Fibroblast of skin of abdomen (primary cell): ENCODE data around the gene PLEKHJ1.

ENCODE experiments used
- DNase-seq: peaks from one replicate; pipeline ENCODE4 v3.0.0-alpha.2; 2013

Gene PLEKHJ1

DNA sequence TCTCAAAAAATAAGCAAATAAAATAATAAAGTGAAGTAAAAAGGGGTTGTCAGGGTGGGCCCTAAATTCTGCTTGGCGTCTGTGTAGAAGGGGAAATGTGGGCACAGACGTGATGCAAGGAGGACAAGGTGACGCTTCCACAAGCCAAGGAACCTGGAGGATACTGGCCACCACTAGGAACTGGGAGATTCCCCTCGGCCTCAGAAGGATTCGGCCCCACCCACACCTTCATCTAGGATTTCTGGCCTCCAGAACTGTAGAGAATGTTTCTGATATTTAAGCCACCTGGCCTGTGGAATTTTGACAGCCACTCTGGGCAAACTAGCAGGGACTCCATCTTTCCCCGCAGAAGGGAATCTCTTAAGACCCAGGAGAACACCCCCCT, 1.1 kb downstream of the PLEKHJ1 start:
- no peak for DNase-seq

DNA sequence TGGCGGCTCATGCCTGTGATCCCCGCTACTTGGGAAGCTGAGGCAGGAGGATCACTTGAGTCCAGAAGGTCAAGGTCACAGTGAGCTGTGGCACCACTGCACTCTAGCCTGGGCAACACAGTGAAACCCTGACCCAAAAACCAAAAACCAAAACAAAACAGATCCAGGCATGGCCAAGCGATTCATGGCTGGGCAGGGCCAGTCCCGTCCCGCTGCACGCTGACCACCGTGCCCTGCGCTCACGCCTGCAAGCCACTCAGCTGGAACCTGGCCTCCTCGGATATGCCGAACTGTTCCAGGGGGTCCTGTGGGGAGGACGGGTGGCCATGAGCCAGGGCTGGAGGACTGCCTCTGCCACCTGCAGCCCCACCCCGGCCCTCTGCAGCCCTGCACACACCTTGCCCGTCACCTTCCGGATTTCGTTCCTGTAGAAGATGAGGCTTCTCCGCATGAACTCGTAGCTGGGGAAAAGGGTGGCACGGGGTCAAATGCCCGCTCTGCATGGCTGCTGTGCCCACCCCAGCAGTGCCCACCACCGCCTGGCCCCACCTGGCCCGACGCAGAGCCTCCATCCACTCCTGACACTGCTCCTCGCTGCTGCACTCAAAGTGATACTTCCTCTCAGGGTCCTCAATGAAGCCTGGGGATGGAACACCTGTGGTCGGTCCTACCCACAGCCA, 2.4 kb downstream of the PLEKHJ1 start:
- no peak for DNase-seq

DNA sequence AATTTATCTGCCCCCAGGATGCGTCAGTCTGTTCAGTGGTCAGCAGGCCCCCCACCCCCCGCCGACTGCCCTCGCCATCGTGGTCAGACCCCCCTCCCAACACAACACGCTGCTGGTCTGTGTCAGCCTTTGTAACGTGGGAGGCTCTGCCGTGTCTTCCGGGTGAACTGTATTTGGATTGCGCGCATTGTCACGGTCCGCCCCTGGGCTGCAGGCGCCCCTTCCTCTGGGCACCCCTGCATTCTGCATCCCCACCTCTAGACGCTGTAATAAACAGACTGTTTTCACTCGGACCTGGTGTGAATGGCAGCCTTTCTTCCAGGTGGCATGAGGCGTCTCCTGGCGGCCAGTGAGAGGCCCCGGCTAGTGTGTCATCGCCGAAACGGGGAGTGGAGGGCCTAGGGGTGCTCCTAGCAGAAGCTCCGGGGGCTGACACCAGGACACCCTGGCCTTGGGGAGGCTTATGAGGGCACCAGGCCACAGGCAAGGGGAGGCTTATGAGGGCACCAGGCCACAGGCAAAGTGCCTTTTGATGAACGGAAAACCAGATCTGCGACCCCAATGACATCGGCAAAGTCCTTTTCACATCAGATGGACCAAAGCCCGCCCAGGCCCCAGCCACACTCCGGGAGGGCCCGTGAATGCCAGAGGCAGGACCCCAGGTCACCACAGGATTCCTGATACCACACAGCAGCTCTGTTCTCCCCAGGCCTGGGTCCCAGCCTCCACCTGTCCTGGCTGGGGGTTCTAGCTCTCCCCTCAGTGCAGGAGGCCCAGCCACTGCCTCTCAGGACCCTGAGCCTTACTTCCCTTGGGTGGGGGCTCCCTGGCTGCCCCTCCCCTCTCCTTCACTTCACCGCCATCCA, 3.6 kb downstream of the PLEKHJ1 start:
- no peak for DNase-seq

DNA sequence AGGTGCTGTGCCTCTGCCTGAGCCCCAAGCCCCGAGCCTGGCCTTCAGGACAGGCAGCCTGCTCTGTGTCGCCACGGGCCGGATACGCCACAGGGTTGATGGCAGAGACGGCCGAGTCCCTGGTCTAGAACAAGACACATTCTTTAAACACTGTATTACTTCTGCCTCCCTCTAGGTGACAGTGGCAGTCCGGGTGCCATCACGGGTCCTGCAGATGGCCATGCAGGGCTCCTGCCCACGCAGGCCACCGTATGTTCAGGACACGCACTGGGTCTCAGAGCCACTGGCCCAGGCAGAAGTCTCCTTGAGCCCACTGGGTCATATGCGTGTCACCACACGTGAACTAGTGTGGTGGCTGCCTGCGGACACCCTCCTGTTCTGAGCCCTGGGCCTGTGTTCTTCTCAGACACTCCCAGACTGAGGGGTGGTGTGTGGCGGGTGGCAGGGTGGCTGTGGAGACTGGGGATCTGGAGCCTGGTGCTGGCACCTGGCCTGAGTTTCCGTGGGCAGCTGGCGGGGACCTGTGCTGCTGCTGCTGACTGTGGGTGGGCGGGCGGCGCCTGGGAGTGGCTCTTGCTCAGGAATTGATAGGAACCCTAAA, 4.4 kb downstream of the PLEKHJ1 start:
- no peak for DNase-seq

DNA sequence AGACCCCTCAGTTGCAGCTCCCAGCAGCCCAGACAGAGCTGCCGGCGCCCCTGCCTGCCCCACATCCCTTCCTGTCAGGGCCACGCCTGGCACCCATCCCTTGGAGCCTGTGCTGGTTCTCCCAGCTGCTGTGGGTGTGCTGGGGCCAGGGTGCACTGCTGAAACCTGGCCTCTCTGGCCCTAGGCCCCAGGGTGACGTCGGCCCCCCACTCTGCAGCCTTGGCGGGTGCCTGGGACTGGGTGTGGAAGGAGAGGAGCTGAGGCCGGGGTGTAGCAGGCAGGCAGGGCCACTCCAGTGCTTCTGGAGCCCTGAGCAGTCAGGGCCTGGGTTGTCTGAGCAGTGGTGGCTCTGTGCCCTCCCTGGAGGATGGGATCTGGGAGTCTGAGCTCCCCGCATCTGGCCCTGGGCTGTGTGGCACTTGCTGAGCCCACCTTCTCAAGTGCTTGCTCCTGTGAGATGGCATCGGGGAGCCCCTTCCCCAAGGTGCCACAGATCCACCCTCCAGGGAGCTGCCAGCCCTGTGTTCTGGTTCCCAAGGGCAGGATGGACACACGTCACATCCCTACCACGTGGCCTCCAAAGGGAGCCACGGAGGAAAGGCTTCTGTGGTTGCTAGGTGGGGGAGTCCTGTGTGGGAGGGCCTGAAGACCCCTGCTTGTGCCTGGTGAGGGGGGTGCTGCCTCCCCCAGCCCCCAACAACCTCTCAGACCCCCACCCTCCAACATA, 5.2 kb downstream of the PLEKHJ1 start:
- DNase-seq = no peak

DNA sequence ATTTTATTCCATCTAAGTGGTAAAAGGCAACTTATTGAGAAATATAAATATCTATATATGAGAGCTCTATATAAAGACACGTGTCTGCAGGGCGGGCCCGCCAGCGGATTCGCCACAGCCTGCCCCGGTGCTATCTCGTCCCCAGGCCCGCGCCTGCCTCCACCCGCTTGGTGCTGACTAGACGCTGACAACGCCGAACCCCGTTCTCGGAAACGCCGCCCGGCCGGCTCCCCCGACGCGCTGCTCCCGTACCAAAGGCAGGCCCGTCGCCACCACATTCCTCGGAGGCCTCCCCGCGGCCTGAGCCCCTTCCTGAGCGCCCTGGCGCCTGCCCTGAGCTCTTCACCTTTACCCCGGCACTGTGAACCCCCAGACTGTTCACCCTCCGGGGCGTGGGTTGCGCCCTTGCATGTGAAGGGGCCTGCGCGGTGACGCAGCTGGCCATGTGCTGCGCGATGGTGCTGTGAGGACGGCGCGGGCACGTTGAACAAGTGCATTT, 6.0 kb downstream of the PLEKHJ1 start:
- DNase-seq = no peak

DNA sequence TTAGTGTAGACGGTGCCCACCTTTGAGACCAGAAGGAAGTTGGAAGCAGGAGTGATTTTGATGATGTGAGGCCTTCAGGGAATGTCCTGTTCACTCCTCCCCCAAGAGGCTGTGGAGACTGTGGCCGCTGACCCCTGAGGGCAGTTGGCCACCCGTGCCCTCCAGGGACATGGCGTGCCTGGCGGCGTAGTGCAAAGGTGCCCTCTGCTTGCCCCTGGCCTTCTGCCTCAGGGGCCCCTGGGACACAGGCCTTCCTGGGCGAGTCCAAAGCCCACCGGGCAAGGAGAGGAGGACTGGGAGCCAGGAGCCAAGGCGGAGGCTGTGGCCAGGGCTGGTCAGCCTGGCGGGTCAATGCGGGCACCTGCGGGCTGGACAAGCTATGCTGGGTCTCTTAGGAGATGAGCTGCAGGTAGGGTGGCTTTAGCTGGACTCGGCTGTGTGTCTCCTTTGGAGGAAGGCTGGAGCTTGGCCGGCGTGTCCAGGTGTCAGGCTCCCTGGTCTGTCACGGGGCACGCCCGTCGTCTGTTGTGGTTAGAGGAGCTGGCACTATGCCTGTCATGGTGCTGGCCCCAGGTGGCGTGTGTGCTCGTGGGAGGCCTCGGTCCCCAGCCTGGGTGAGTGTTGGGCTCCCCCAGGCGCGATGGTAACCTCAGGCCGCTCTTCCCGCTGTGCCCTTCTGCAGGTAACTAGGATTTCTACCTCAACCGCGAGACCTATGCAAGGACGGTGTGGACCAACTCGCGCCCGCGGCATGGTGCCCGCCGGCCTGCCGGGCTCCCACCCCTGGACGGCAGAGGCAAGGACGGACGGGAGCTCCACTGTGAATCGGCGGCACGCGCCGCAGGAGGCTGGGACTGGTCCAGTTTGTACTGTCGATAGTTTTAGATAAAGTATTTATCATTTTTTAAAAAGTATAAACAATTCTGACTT, 6.8 kb downstream of the PLEKHJ1 start:
- no peak for DNase-seq

DNA sequence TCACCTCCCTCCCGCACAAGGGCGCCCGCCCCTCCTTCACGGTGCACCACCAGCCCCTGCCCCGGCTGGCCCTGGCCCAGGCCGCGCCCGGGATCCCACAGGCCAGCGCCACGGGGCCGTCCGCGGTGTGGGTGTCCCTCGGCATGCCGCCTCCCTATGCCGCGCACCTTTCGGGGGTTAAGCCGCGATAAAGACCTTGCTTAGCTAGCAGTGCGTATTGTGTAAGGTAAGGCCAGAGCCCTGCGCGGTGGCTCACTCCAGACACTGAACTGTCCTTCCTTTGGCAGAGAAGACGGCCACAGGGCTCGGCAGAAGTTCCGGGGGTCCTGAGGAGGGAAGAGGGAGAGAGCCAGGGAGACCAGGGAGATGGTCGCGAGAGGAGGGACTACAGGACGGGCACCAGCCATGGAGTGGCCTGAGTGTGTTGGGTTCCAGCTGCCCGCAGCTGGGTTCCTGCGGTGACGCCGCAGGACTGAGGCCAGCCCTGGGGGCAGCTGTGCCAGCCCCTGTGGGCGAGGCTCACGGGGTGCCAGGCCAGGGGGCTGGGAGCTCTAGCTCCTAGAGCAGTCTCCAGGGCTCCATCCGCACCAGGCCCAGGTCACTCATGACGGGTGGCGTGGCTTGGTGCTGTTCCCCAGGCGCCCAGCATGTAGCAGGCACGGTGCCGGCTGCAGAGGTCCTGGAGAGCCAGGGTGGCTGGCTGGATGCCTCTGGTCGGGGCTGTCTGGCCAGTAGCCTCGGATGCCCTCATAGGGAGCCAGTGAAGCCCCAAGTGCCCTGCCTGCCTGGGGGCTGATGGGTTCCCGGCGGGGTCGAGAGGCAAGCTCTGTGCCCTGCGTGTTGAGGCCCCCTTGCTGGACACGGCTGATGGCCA, 7.7 kb downstream of the PLEKHJ1 start:
- no peak for DNase-seq

DNA sequence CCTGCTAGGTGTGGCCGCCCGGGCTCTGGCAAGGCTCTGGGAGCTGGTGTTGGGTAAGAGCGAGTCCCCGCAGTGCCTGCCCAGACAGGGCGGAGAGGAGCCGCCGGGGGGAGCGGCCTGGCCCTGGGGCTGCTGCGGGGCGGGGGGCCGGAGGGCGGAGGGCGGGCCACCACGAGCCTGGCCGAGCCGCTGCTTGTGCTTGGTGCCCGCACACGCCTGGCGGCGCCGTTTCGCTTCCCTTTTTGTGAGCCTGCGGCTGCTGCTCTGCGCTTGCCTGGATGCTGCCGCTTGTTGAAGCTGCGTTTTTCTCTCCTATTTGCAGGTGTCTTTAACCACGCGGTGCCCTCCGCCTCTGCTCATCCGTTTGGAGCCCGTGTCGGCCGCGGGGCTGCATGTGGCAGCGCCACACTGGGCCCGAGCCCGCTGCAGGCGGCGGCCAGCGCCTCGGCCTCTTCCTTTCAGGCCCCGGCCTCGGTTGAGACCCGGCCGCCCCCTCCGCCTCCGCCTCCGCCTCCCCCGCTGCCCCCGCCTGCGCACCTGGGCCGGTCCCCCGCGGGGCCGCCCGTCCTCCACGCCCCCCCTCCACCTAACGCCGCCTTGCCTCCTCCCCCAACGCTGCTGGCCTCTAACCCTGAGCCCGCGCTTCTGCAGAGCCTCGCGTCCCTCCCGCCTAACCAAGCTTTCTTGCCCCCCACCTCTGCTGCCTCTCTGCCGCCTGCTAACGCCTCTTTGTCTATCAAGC, 8.5 kb downstream of the PLEKHJ1 start:
- DNase-seq = no peak

DNA sequence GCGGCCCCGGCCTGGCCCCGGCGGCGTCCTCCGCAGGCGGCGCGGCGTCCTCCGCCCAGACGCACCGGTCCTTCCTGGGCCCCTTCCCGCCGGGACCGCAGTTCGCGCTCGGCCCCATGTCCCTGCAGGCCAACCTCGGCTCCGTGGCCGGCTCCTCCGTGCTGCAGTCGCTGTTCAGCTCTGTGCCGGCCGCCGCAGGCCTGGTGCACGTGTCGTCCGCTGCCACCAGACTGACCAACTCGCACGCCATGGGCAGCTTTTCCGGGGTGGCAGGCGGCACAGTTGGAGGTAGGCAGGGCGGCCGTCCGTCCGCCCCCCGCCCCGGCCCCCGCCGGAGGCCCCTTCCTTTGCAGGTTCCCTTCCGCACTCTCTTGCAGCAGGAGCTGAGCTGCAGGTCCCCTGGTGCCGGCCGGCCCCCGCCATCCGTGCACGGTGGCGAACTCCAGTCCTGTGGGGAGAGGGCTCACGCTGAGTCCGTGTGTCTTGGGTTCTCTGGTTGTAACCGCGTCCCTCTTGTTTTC, 9.2 kb downstream of the PLEKHJ1 start:
- DNase-seq = no peak

DNA sequence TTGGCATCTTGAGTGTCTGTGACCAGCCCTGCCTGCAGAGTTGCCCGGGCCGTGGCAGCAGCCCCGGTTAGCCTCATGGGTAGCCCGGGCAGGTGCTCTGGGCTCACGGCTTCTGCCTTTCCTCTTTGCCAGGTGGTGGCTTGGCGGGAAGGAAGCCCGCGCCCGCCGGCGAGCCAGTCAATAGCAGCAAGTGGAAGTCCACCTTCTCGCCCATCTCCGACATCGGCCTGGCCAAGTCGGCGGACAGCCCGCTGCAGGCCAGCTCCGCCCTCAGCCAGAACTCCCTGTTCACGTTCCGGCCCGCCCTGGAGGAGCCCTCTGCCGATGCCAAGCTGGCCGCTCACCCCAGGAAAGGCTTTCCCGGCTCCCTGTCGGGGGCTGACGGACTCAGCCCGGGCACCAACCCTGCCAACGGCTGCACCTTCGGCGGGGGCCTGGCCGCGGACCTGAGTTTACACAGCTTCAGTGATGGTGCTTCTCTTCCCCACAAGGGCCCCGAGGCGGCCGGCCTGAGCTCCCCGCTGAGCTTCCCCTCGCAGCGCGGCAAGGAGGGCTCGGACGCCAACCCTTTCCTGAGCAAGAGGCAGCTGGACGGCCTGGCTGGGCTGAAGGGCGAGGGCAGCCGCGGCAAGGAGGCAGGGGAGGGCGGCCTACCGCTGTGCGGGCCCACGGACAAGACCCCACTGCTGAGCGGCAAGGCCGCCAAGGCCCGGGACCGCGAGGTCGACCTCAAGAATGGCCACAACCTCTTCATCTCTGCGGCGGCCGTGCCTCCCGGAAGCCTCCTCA, 9.9 kb downstream of the PLEKHJ1 start:
- no peak for DNase-seq

DNA sequence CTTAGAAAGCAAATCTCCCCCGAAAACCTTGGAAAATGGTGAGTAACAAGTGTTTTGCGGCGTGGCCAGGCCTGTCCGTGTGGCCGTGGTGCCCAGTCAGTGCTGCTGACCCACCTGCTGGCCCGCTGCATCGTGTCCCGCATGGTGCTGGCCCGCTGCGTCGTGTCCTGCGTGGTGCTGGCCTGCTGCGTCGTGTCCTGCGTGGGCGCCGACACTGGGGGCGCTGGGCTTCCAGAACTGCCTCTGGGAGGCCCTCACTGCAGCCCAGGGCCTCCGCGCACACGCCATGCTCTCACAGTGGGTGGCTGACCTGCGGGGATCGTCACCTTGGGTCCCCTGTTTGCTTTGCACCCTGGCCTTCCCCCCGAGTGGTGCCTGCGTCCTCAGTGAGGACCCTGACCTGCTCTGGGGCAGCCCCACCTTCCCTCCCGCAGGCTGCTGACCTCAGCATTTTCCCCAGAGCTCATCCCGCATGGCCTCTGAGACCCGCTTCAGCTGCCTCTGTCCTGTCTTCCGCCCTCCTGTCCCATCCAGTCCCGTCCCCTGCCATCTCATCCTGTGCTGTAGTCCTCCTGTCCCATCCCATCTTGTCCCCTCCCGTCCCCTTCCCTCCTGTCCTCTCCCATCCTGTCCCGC, 10.6 kb downstream of the PLEKHJ1 start:
- no peak for DNase-seq

DNA sequence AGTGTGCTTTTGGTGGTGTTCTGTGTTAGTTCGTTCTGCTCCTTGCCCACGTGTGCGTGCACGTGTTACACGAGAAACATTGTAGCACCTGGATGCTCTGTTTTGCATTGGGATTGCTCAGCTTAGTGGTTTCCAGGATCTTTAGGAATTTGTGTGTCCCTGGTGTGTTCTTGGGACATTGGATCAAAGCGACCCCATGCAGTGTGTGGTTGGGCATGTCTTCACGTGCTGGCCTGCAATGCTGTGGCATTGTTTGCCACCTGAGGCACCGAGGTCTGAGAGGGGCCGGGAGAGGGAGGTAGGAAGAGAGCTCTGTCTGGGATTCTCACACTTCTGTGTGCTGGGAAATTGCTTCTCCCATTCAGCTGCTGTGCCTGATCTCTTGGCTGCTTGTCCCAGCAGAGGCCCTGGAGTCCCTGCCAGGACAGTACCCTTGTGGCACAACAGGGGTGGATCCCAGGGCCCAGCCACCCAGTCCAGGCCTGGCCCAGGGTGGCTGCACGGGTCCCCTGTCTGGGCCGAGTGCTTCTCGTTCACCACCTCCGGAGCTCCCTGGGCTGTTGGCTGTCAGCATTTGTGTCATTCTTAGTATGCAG, 11.3 kb downstream of the PLEKHJ1 start:
- DNase-seq = no peak

DNA sequence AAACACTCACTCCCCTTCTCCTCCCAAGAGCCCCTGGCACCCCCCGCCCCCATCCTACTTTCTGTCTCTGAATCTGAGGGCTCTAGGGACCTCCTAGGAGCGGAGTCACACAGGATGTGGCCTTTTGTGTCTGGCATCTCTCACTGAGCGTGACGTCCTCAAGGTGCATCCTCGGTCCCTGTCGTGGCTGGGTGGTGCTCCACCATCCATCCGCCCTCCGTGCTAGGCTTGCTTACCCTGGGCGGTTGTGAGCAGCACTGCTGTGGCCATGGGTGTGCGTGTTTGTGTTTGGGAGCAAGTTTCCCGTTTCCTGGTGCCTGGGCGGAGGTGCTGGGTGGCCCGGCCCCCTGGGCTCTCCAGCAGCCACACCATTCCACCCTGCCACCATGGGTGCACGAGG, 12.2 kb downstream of the PLEKHJ1 start:
- no peak for DNase-seq

DNA sequence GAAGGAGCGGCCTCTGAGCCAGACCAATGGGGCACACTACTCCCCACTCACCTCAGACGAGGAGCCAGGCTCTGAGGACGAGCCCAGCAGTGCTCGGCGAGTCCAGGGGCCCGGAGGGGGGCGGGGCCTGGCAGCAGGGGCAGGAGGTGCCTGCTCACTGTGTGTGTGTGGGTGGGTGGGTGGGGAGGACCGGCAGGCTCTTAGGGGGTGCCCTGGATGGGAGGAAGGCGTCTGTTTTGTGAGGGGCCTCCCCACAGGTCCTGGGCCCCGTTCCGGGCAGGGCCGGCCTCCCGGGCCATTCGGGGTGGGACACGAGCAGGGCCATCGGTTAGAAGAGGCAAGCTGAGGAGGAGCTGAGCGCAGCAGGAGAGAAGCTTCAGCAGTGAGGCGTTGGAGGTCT, 12.7 kb downstream of the PLEKHJ1 start:
- DNase-seq = no peak

DNA sequence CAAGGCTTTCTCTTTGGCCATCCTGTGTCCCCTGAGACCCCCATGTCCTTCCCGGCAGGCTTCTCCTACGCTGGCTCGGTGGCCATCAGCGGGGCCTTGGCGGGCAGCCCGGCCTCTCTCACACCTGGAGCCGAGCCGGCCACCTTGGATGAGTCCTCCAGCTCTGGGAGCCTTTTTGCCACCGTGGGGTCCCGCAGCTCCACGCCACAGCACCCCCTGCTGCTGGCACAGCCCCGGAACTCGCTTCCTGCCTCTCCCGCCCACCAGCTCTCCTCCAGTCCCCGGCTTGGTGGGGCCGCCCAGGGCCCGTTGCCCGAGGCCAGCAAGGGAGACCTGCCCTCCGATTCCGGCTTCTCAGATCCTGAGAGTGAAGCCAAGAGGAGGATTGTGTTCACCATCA, 14.2 kb downstream of the PLEKHJ1 start:
- no peak for DNase-seq

DNA sequence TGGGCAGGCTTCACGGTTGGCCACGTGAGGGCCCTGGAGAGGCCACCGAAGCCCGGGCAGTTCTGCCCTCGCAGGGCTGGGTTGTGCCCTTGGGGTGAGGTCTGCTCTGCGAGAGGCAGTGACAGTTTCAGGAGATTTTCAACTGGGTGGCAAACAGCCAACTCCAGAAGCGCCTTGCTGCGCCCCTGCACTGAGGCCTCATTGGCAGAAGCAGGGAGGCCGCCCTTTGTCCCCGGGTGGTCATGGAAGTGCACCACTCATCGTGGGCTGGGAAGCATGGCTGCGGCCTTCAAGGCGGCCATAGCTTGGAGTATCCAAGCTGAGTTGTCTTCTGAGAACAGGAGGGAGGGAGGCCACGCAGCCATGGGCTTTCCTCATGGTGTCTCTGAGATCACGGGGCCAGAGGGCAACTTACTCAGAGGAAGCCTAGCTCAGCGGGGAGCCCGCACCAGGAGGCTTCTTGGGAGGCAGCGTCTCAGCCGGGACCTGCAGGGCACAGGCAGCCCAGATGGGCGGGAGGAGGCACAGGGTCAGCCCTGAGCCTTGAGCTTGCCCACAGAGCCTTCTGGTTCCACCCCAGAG, 14.8 kb downstream of the PLEKHJ1 start:
- no peak for DNase-seq

DNA sequence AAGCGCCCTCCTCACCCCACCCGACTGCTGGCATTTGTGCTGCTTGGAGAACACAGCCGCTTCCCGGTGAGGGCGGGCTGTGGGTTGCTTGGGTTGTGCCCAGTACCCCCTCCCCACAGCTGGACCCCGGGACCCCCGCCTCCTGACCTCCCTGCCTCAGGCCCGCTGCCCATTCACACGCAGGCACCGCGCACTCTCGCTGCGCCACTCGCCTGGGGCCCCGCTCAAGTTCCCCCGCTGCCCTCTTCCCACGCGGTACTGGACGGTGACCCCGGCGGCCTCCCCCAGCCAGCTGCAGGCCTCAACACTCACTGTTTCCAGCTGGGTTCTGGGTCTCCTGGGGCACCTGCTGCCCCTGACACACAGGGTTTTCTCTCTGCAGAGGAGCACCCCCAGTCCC, 16.4 kb downstream of the PLEKHJ1 start:
- no peak for DNase-seq
